Measurements from ENCODE around the gene LZTFL1.
"Not testable (repeated sequence)": the region's sequence is repeated elsewhere in the genome, so short reads cannot be mapped to it uniquely, and the experiment has no call there.

LZTFL1 gene

DNA sequence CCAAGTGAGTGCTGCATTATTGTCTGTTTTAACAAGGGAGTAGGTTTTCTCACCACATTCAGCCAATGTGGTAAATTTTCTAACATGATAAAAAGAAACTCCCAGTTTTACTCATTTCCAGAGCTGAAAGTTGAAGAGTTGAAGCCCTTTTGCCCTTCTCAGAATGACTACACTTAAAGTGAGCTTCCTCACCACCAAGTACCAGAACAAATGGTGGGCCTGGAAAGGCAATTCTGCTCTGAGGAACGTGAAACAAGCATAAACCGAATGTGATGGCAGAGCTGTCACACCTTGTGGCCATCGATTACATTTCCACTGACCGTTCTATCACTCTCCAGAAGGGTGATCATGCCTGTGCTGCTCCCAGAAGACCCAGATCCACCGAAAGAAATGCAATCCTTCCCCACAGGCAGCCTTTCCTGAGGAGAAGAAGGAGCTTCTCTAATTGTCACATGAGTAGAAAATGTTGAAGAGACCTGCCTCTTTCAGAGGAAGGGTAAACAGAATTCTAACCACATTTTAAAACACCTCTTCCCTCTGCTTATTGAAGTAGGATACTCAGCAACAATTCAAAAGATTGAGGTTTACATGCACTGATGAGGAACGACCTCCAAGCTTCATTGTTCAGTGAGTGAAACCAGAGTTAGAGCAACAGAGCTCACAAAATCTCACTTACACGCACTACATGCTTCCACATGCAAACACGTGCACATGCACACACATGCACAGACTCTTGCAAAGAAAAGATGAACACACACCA, 23.0 kb upstream of the LZTFL1 start:
- DNase-seq, result no peak

DNA sequence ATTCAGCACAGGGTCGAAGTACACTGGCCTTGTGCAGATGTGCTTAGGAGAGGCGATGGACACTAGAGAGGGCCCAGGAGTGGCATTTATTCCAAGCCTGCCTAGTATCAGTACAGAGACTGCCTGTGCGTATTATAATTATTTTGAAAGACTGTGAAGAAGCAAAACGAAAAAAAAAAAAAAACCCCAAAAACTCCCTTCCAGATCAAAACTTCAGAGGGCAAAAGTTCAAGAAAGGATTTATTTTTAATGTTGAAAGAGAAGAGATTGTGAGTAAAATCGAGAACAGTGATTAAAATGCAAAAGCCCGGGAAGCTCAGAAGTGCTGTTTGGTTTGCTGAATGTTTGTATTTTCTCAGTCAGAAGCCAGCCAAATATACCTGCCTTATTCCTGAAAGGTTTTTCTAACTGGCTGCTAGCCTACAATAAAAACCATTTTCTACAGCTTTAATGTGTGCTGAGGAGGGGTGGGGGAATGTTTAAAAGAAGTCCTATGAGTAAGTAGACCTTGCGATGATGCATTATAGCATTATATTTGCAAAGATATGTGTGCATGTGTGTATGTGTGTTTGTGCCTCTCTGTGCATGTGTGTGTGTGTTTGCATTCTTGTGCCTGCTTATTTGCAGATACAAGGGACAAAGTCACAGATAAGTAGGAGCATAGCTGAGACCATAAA, 19.3 kb upstream of the LZTFL1 start:
- DNase-seq, result no peak

DNA sequence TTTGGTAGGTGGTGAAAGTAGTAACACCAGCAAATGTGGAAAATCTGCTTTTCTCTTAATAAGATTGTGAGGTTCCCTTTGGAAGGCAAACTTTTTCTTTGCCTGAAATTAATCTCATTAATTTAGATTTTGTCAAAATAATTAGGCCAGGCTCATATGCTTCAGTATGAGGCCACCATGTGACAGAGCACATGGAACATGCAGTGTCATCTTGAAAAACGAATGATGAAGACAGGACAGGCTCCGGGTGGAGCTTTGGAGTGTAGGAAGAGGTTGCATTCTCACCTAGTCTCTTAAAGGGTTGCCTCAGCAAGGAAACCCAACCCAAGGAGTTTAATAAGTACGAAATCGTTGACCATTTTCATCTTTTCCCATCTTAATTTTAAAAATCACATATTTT, 18.6 kb upstream of the LZTFL1 start:
- DNase-seq, result no peak

DNA sequence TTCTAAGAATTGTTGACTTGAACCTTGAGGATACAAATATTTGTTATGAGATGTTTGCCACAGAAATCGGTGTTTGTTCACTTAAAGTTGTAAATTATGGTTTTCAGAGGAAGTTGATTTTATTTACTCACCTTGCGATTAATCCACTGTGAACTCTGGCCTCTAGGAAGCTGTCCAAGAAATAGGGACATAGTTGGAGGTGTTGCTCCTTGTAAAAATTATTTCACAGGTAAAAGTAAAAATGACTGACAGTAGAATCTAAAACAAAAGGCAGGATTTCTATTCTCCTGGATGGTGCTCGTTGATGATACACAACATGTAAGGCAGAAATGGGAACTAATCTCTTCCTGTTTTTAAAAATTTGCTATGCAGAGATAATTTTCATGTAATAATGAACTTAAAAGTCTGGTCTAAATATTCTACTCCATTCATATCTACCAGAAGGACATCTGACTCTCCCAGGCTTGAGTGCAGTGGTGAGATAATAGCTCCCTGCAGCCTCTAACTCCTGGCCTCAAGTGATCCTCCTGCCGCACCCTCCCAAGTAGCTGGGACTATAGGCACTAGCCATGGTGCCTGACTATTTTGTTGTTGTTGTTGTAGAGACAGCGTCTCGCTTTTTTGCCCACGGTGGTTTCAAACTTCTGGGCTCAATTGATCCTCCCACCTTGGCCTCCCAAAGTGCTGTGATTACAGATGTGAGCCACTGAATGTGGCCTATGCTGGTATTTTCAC, 17.1 kb upstream of the LZTFL1 start:
- no peak for DNase-seq

DNA sequence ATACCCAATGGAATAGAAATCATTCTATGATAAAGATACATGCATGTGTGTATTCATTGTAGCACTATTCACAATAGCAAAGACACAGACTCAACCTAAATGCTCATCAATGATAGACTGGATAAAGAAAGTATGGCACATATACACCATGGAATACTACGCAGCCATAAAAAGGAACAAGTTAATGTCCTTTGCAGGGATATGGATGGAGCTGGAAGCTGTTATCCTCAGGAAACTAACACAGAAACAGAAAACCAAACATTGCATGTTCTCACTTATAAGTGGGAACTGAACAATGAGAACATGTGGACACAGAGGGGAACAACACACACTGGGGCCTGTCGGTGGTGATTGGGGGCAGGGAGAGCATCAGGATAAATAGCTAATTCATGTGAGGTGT, 15.1 kb upstream of the LZTFL1 start:
- DNase-seq, result not testable (repeated sequence)

DNA sequence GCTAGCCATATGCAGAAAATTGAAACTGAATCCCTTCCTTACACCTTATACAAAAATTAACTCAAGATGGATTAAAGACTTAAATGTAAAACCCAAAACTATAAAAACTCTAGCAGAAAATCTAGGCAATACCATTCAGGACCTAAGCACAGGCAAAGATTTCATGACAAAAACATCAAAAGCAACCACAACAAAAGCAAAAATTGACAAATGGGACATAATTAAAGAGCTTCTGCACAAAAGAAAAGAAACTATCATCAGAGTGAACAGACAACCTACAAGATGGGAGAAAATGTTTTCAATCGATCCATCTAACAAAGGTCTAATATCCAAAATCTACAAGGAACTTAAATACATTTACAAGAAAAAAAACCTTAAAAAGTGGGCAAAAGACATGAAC, 14.4 kb upstream of the LZTFL1 start:
- not testable (repeated sequence) for DNase-seq

DNA sequence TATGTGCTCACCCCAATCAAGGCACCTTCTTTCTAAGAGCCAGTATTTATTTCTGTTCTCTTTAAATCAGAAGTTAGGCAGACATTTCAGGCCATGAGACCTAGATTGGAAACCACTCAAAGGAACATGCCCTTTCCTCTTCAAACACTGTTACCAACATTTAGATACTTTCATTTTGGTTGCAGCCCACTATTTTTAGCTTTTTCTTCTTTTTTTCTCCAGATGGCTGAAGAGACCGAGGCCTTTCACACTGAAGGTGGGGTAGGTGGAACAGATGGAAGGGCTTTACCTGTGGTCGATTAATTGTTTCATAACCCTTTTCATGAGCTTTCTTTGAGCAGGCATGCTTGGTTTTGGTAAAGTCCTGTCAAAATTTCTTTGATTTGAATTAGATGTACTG, 10.9 kb upstream of the LZTFL1 start:
- no peak for DNase-seq

DNA sequence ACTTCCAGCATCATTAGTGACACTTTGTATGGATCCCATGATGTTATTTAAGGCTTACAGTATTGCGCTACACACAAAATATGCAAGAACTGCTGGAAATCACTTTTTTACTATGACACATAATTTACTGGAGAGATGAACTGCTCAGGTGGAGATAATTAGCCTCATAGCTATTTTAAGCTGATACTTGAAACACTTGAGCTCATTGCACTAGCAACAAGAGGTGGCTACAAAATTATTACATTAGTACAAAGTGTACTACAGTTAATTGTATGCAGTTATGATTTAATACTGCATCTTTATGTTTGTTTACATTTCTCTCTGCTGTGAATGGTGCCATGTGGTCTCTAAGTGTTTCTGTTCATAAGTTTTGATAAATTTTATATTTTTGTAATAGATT, 6.5 kb upstream of the LZTFL1 start:
- DNase-seq, result no peak

DNA sequence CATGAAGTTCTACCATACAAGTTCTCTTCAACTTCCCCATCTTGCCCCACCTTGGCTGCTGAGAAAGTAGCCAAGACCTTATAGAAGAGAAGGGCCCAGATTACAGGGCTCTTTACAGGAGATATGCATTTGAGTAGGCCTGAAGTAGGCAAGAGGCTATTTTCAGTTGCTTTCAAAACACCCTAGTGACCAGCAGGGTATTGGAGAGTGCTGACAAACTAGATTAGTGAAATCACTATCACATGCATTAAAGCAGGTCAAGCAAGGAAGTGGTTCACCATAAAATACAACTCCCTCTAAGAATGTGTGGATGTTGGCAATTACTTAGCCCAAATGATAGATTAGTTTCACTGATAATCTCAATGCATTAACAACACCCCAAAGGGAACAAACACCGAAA, 2.7 kb upstream of the LZTFL1 start:
- DNase-seq, result no peak

DNA sequence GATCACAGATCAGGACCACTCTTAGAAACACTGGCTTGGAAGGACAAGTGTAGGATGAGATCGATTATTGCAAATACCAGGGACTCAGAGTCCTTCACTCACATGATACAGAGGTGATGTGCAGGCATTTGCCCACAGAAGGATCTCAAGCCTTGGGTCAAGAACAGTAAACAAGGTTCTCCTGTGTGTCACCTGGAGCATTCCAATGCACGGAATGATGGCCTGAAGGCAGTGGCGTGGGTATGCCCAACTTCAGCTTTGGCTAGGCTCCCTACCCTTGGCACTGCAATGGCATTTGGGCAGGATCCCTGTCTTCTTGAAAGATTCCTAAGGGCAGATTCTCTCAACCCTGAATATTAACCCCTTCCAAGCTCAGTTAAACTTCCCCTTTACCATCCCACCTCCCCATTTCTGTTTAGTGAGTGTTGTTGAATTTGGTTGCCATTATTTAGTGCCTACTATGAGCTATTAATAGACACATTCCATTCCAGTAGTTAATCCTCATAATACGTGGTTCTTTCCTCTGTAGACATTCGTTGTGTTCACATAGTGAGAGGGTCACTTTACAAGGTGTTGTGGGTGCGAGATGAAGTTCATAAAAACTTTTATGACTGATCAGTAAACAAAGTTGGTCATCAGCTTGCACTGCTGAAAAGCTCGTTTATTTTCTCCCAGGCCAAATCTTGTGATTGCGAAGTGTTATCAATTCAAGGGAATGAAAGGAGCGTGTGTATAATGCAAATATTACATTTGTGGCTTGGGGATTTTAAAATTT, 1.1 kb upstream of the LZTFL1 start:
- DNase-seq, result no peak

DNA sequence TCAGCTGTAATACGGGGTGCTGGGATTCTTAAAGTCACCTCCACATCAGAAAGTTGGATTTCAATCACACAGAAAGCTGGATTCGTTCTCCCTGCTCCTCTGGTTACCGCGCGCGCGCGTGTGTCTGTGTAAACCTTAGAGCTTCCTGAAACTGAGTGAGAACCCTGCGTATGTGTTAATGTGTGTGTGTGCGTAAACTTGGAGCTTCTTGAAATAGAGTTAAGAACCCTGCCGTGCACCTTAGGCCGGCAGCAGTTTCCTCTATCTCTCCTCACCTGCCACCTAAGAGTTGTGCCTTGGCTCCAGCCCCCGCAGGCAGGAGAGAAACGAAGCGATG, 531 bp downstream of the LZTFL1 start:
- no peak for DNase-seq

DNA sequence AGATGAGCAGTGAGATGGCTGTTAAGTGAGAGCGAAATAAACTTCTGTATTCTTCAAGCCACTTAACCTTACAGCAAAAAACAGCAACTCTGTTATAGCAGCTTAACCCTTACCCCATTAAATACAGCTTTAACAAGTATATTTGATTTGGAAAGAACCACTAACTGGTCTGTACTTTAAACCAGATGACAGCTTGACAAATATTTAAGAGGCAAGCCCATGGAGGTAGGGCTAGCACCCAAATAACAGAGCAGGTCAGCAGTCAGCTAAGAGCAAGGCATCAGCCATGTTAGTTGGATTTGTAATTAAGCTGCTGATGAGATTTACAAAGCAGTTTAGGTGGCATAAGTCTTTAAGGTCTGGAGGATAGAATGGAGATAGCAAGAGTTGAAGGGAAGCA, 3.5 kb downstream of the LZTFL1 start:
- no peak for DNase-seq

DNA sequence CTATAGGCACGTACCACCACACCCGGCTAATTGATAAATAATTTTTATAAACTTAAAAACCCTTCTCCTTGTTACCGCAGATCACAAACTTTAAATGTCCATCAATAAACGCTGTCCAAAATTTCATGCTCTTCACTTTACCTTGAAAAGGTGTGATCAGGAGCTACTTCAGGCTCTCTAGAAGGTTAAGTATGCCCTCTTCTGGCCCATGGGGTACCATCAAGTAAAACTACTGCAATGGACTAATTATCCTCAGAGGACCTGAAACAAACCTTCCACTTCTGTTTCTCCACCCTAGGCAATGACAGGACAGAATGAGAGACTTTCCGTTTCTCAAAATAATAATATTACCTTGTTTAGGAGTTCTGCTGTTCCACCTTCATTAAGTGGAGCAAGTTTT, 9.2 kb downstream of the LZTFL1 start:
- DNase-seq, result no peak

DNA sequence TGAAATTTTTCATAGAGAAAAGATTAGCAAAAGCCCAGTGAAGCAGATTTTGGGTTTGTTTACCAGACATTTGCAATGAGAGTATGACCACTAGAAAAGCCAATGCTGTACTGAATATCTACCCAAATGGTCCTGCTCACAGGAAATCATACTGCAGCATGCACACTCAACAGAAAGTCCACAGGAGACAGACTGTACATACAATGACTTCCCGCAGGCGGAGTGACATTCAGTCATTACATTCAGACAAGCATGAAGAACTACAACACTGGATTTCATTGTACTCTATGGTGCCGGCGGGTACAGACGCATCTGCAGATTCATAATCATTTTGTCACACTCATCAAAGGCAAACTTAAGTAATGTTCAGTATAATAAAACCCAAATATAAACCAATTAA, 11.8 kb downstream of the LZTFL1 start:
- no peak for DNase-seq

DNA sequence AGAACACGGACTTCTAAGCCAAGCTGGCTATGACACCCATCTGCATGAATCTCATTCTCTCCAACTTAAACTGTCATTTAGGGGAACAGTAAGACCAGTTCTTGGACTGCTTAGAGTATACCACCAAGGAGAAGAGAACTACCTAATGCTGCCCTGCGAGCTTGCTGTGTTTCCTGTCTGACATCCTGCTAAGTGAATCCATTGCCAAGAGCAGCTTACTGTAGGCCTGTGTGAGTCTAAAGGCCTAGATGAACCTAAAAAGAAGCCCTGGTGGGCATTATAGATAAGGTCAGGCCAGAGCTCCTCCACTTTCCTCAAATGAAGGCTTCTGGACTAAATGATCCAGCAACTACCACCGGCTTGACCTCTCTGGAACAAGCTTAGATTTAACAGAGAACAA, 15.0 kb downstream of the LZTFL1 start:
- no peak for DNase-seq

DNA sequence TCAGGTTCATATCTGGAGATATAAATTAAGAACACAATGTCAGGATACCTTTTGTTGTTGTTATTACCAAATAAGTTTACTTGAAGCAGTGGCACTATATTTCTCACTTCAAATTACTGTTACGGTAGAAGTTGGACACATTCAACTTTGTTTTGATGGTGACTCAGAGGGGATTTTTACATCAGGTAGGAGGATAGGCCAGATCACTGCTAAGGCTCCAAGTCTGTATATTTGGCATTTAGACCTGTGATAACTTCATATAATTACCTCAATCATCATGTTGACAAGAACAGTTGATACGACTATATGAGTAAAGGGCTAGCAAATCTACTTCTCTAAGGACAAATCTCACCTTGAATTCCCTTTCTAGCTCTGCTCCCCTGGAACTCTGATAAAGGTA, 15.6 kb downstream of the LZTFL1 start:
- DNase-seq, result no peak

DNA sequence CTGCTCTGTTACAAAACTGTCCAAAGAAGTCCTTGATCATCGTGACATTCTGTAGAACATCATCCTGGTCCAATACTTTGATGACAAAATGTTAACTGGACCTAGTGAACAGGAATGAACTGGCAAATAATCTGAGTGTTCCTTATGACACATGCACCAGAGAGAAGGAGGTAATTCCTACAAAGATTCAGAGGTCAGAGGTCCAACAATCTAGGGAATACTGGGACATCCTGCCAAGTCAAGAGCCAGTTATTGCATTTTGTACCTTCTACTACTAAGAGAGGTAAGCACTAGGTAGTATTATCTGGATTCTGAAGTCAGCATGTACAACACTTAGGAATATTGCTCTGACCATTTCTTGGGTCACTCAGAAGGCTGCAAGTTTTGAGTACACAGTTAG, 20.8 kb downstream of the LZTFL1 start:
- no peak for DNase-seq

DNA sequence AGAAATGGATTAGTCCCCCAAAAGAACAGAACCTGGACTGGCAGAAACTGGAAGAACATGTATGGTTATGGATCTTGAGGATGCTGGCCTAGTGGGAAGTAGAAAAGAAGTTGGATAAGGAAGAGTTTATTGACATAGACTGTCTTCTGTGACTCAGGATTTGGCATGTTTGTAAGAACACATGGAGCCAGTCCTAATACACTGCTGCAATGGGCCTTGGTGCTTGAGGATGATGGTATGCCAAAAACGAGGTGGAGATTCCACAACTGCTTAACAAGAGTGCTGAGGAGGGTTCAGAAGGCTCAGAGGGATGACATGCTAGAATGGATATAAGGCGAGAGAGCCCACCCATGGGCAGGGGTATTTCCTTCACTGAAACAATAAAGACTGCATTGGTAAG, 22.4 kb downstream of the LZTFL1 start:
- no peak for DNase-seq

DNA sequence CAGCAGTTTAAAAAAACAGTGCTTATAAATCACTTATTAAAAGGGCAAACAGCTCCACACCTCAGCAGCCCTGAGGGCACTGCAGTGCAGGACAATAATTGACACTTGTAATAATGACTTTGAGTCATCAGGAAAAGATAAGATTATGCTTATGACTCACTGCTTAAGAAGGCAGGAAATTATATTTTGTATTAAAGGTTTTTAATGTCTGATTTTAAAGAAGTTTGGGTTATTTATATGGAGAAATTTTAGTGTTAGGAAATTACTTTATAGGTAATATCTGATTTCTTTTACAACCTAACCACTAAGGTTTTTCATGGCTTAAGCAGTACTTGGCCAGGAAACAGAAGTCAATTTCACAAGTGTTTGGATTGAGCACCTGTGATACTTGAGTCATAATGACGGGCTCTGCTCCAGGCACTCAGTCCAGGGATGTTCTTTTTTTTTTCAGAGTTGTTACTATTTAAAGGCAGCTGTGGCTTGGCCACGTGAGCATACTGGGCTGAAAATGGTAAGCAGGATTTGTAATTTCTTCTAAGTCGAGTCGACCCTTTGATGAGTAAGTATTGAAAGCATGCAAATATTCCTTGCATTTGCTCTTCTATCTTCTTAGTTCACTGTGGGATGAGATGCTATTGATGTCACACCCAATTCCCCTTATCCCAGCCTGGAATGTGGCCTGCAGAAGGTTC, 23.9 kb downstream of the LZTFL1 start:
- peak in 1 of 2 experiments; percentile 15 for DNase-seq

DNA sequence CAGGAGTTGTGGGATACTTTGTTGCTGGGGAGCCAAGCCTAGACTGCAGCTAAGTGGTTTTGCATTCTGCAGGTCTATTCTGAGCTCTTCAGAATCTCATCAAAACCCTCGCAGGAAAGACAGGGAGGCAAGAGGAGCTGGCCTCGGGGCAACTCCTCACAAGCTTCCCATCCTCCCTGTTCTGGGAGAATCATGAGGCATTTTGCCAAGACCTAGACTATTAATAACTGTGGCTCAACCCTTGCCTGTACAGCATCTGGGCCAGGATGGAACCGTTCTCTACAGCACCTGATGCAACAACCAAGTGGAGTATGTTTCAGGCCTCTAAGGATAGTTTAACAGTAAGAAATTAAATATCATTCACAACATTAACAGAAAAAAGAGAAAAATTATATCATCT, 25.4 kb downstream of the LZTFL1 start:
- DNase-seq, result no peak

DNA sequence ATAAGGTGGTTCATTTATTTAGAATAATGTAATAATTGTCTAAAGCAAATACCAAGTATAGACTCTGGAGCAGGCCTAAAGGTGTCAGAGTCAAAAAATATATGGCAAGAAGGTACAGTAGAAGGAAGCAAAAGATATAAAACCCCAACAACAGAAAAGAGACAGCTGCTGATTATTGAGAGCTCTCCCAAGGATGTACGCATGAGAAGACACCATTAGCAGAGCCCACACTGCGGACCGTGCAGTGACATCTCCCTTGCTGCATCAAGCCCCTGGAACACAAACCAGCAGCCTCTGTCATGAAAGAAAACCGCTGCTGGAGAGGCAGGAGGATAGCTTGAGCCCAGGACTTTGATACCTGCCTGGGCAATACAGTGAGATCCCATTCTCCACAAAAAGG, 27.6 kb downstream of the LZTFL1 start:
- no peak for DNase-seq

DNA sequence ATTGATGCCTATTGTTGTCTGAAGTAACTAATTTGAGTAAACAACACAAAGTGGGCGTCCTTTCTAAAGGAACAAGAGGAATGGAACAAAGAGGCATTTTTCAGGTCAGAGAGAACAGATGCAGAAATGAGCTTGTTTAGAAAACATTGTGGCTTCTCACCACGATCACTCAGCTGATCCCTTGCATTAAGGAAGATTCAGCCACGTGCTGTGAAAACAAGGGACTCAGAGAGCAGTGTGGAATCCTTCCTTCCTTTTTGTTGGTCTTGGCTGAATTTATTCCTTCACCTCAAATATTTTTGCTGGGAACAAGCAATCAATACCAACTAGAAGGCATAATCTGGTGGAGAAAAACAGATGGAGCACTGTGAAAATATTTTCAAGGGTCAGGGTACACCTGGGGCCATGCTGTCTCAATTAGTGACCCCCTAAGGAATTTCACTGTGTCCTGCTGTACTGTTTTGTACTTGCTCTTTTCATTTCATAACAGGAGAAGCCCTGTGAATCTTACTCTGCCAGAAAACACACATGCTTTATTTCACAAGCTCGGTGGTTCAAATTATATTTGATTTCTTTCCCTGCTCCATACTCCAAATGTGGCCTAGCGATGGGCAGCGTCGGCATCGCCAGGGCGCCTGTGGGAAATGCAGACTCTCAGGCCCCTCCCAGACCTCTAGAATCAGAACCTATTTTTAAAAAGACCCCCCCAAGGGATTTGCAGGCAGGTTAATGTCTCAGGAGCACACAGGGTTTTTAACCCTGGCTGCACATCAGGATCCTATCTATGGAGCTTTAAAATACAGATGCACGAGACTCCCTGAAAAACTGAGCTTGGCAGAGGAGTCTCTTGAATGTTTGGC, 34.0 kb downstream of the LZTFL1 start:
- no peak for DNase-seq
